CD14-positive monocyte (primary cell): ENCODE measurements around the gene ZFHX2. TPM values are rescaled to one million over a fixed set of nuclear protein-coding genes. Genes with fewer than 3 reads are reported as not detected.

ENCODE experiments used
- DNase-seq, 3 donors: peaks; one replicate each; pipeline ENCODE4 v3.0.0-alpha.2; 2011 to 2022
- H2AFZ ChIP-seq: 2 replicates; pipeline ENCODE4 v1.6.0; 2012; ENCODE audit warnings: mild to moderate bottlenecking, low read depth, low read length, inconsistent platforms; ENCODE audit not compliant: insufficient read depth, poor library complexity, severe bottlenecking
- H3K27ac ChIP-seq, 2 donors: 1 replicate in 1 of 2; 2 replicates in 1 of 2; pipeline ENCODE4 v1.5.1; 2012 to 2013; ENCODE audit warnings: low read length in 2 of 2, control low read depth in 1 of 2, inconsistent platforms in 1 of 2, low read depth in 1 of 2, mild to moderate bottlenecking in 1 of 2
- H3K27me3 ChIP-seq, 2 donors: one replicate each; pipeline versions ENCODE4 v1.6.0 to v1.6.1; 2011 to 2013; ENCODE audit warnings: low read length in 2 of 2; ENCODE audit not compliant: control insufficient read depth in 2 of 2, insufficient read depth in 2 of 2
- H3K36me3 ChIP-seq, 2 donors: replicated peaks in 1 of 2; 1 replicate in 1 of 2; 2 replicates in 1 of 2; pipeline versions ENCODE4 v1.5.1 to v1.6.1; 2012 to 2013; ENCODE audit warnings: low read length in 2 of 2, control low read depth in 1 of 2, inconsistent platforms in 1 of 2, mild to moderate bottlenecking in 1 of 2; ENCODE audit not compliant: insufficient read depth in 2 of 2, control insufficient read depth in 1 of 2
- H3K4me1 ChIP-seq, 2 donors: 1 replicate in 1 of 2; 2 replicates in 1 of 2; pipeline versions ENCODE4 v1.5.1 to v1.6.1; 2012 to 2013; ENCODE audit warnings: low read length in 2 of 2, control low read depth in 1 of 2, inconsistent platforms in 1 of 2, mild to moderate bottlenecking in 1 of 2, moderate library complexity in 1 of 2; ENCODE audit not compliant: insufficient read depth in 2 of 2, control insufficient read depth in 1 of 2
- H3K4me2 ChIP-seq: replicated peaks from 2 replicates; pipeline ENCODE3; 2012; ENCODE audit warnings: low read length, moderate library complexity, mild to moderate bottlenecking; ENCODE audit not compliant: poor library complexity, severe bottlenecking; ENCODE audit errors: extremely low read depth
- H3K4me3 ChIP-seq, 3 experiments: fragments of 200-600 bp in 1 of 3; sonication (generic) in 1 of 3; replicated peaks in 1 of 3; 1 replicate in 2 of 3; 2 replicates in 1 of 3; pipeline ENCODE4 v1.5.1; 2011 to 2013; ENCODE audit warnings: low read length in 3 of 3, mild to moderate bottlenecking in 3 of 3, control low read depth in 2 of 3, low read depth in 2 of 3, inconsistent platforms in 1 of 3, moderate library complexity in 1 of 3
- H3K79me2 ChIP-seq: 2 replicates; pipeline ENCODE4 v1.6.0; 2012; ENCODE audit warnings: mild to moderate bottlenecking, control low read depth, inconsistent platforms, low read length, moderate library complexity; ENCODE audit not compliant: insufficient read depth
- H3K9ac ChIP-seq: 2 replicates; pipeline ENCODE4 v1.6.0; 2017; ENCODE audit warnings: low read length, mild to moderate bottlenecking; ENCODE audit not compliant: insufficient read depth, poor library complexity, severe bottlenecking
- H3K9me3 ChIP-seq, 2 donors: replicated peaks in 1 of 2; 1 replicate in 1 of 2; 2 replicates in 1 of 2; pipeline versions ENCODE4 v1.5.1 to v1.6.1; 2012 to 2013; ENCODE audit warnings: low read length in 2 of 2, control low read depth in 1 of 2; ENCODE audit not compliant: control insufficient read depth in 1 of 2, insufficient read depth in 1 of 2
- H4K20me1 ChIP-seq: 2 replicates; pipeline ENCODE4 v1.6.0; 2012; ENCODE audit warnings: mild to moderate bottlenecking, low read length, control low read depth, moderate library complexity; ENCODE audit not compliant: insufficient read depth
- H3K27ac Mint-ChIP-seq, 7 donors: one replicate each; pipeline ENCODE4 v1.8.0; 2020; ENCODE audit warnings: mild to moderate bottlenecking in 7 of 7, mixed read lengths in 7 of 7, moderate library complexity in 6 of 7, inconsistent platforms in 2 of 7
- H3K27me3 Mint-ChIP-seq, 3 donors: one replicate each; pipeline ENCODE4 v1.8.0; 2021 to 2022; ENCODE audit warnings: low read depth in 3 of 3, mild to moderate bottlenecking in 3 of 3, mixed read lengths in 3 of 3, moderate library complexity in 3 of 3, inconsistent platforms in 1 of 3
- H3K36me3 Mint-ChIP-seq, 2 donors: one replicate each; pipeline ENCODE4 v1.8.0; 2020; ENCODE audit warnings: mixed read lengths in 2 of 2, inconsistent platforms in 1 of 2, mild to moderate bottlenecking in 1 of 2
- H3K4me1 Mint-ChIP-seq: one replicate; pipeline ENCODE4 v1.8.0; 2020; ENCODE audit warnings: mild to moderate bottlenecking, mixed read lengths
- H3K4me3 Mint-ChIP-seq, 2 donors: one replicate each; pipeline ENCODE4 v1.8.0; 2020; ENCODE audit warnings: mild to moderate bottlenecking in 2 of 2, mixed read lengths in 2 of 2, moderate library complexity in 1 of 2
- H3K9me3 Mint-ChIP-seq, 7 donors: one replicate each; pipeline ENCODE4 v1.8.0; 2020 to 2022; ENCODE audit warnings: mixed read lengths in 7 of 7, mild to moderate bottlenecking in 6 of 7, moderate library complexity in 6 of 7, inconsistent platforms in 2 of 7
- WGBS: methylation state at CpG from one replicate; pipeline ENCODE4 v1.1.5; 2013; ENCODE audit warnings: missing lambda C conversion rate; ENCODE audit not compliant: insufficient coverage; 5-methylcytosine and 5-hydroxymethylcytosine counted together
- intact Hi-C, 2 donors: fragments of 100-400 bp; cut with micrococcal nuclease; formaldehyde crosslinking; loops; one replicate each; pipeline versions ENCODE4 v1.15.0 to v1.15.1; 2023
- polyA plus RNA-seq, 3 donors: library from polyadenylated mRNA; depleted of rRNA in 1 of 3; unstranded in 2 of 3; stranded (reverse) in 1 of 3; fragments of 300-500 nt in 2 of 3; fragments of >200 nt in 1 of 3; fragmentation: Illumina TruSeq in 2 of 3; gene quantifications; 1 replicate in 2 of 3; 2 replicates in 1 of 3; pipeline ENCODE4 v1.2.3, GENCODE V29; 2012 to 2021
- TF ChIP-seq, protein P1 (sequence below): fragments of 200-600 bp; IDR thresholded peaks from one replicate; pipeline ENCODE4 v1.8.0; 2022; ENCODE audit warnings: antibody characterized with exemption, mild to moderate bottlenecking

The ZFHX2 gene
- polyA plus RNA-seq, 3 donors = 0.01 to 0.07 TPM; not detected in 1

DNA sequence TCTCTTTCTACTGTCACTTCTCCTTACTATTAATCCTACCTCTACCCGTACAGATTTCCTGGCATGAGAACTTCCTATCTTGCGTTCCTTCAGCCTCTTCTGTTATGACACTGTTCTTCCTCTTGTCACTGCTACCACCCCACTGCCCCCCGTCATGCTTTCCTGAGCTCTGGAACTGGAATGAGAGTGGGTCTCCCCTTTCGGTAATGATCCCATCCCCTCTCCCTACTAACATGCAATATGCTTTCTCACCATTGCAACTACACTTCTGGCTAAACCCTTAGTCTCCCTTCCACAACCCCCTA, 20.9 kb upstream of the ZFHX2 start:
- 8% methylated on average over 4 of the region's 4 CpGs for WGBS
- peak; percentile 21 to 51 (median 31) for DNase-seq
- TF ChIP-seq, protein P1, sequence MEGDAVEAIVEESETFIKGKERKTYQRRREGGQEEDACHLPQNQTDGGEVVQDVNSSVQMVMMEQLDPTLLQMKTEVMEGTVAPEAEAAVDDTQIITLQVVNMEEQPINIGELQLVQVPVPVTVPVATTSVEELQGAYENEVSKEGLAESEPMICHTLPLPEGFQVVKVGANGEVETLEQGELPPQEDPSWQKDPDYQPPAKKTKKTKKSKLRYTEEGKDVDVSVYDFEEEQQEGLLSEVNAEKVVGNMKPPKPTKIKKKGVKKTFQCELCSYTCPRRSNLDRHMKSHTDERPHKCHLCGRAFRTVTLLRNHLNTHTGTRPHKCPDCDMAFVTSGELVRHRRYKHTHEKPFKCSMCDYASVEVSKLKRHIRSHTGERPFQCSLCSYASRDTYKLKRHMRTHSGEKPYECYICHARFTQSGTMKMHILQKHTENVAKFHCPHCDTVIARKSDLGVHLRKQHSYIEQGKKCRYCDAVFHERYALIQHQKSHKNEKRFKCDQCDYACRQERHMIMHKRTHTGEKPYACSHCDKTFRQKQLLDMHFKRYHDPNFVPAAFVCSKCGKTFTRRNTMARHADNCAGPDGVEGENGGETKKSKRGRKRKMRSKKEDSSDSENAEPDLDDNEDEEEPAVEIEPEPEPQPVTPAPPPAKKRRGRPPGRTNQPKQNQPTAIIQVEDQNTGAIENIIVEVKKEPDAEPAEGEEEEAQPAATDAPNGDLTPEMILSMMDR = no peak

DNA sequence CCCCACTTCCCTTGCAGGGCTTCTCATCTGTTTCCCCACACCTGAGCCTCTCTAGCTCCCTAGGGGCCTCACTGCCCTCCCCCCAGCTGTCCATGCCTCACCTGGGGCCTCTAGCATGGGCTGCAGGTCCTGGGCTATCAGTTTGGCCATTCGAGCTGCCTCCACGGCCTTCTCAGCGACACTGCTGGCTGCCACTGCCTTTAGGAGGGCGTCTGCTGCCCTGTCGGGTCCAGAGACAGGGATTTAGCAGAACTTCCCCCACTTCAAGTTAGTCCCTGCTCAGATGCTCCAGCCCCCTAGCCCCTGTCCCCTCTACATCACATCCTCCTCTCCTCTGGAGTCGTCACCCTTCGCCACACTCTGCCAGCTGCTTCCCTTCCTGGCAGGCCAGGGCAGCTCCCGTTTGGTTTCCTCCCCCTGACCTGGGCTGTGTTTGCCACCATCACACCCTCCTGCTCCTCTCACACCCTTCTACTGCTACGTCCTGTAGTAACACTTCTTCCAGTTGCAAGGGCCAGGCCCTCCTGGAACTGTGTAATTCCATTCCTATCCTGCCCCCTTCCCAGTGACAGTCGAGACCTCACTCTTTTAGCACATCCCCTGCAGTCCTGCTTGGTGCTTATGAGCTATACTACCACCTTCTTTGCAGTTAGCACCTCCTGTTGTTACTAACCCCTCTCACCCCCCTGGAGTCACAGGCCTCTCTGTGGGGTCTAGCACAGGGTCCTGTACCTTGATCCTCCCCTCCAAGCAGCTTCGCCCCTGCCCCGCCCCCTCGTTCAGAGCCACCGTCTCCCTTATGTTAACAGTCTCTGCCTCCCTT, 20.3 kb upstream of the ZFHX2 start:
- Mint-ChIP-seq H3K36me3 (peaks cover 3 to 7% of the 10 kb centered on the region in 2 donors), H3K27ac (peak overlapping the region; percentile 85 to 98 (median 94)), H3K27me3 (peaks cover 16 to 23% (median 21%) of the 10 kb centered on the region in 3 donors), H3K4me3 (peak overlapping the region; percentile 68 to 90), H3K4me1 (peaks cover 60% of the 10 kb centered on the region), H3K9me3 (peaks cover 0 to 16% (median 8%) of the 10 kb centered on the region in 7 donors)
- H4K20me1 ChIP-seq = no peaks in the 10 kb centered on the region
- intact Hi-C loops = no loop called here
- H3K9ac ChIP-seq = peak overlapping the region; percentile 15
- no peaks in the 10 kb centered on the region for H3K36me3 ChIP-seq
- peak overlapping the region; percentile 73 for H3K4me2 ChIP-seq
- H3K27ac ChIP-seq = peak overlapping the region; percentile 66 to 81
- peak overlapping the region in 1 of 3 experiments; percentile 58 for H3K4me3 ChIP-seq
- H3K9me3 ChIP-seq = no peaks in the 10 kb centered on the region
- peak overlapping the region; percentile 41 for H2AFZ ChIP-seq
- peaks cover 10 to 19% of the 10 kb centered on the region in 2 donors for H3K27me3 ChIP-seq
- H3K4me1 ChIP-seq = peaks cover 62 to 79% of the 10 kb centered on the region in 2 donors
- peaks cover 9% of the 10 kb centered on the region for H3K79me2 ChIP-seq
- DNase-seq = no peak
- 34% methylated on average over 14 of the region's 14 CpGs for whole genome bisulfite sequencing
- TF ChIP-seq, protein P1 = no peak

More for the DNA sequence above, 20.9 kb upstream of the ZFHX2 start:
- Mint-ChIP-seq H3K36me3 (peaks cover 3 to 7% of the 10 kb centered on the region in 2 donors), H3K9me3 (peaks cover 0 to 16% (median 10%) of the 10 kb centered on the region in 7 donors), H3K27me3 (peaks cover 19 to 27% (median 26%) of the 10 kb centered on the region in 3 donors), H3K27ac (peak overlapping the region; percentile 85 to 98 (median 94)), H3K4me1 (peaks cover 57% of the 10 kb centered on the region), H3K4me3 (peak overlapping the region; percentile 68 to 90)
- Histone ChIP-seq H3K27me3 (peaks cover 12 to 23% of the 10 kb centered on the region in 2 donors), H3K4me2 (peak overlapping the region; percentile 73), H2AFZ (peak overlapping the region; percentile 47), H3K4me3 (peak overlapping the region in 1 of 3 experiments; percentile 58), H3K27ac (peak overlapping the region; percentile 66 to 81), H3K36me3 (no peaks in the 10 kb centered on the region), H3K4me1 (peaks cover 60 to 79% of the 10 kb centered on the region in 2 donors), H3K9me3 (no peaks in the 10 kb centered on the region), H4K20me1 (no peaks in the 10 kb centered on the region), H3K9ac (peak overlapping the region; percentile 15), H3K79me2 (peaks cover 4% of the 10 kb centered on the region)
- intact Hi-C loops = no loop called here
